GM23248 (cell line): ENCODE data around the gene CSNK2B. TPM values are rescaled to one million over a fixed set of nuclear protein-coding genes. Genes with fewer than 3 reads are reported as not detected.
A peak's percentile ranks its signal among the peaks of the same experiment; 100 is the strongest.

Experiments used
- DNase-seq: peaks from one replicate; pipeline ENCODE4 v3.0.0-alpha.2; 2015
- H2AFZ ChIP-seq: fragments of 200-600 bp; sonication (generic); 2 replicates; pipeline ENCODE4 v1.6.1; 2016; ENCODE audit warnings: antibody characterized with exemption
- H3F3A ChIP-seq: fragments of 200-600 bp; sonication (generic); 2 replicates; pipeline ENCODE4 v1.6.1; 2016; ENCODE audit warnings: mild to moderate bottlenecking, antibody characterized with exemption, mixed run types; ENCODE audit not compliant: insufficient read depth
- H3K27ac ChIP-seq: fragments of 200-600 bp; sonication (generic); 2 replicates; pipeline ENCODE4 v1.5.1; 2016; ENCODE audit warnings: mild to moderate bottlenecking
- H3K27me3 ChIP-seq: fragments of 200-600 bp; sonication (generic); replicated peaks from 2 replicates; pipeline ENCODE4 v1.6.1; 2016; ENCODE audit warnings: mild to moderate bottlenecking; ENCODE audit not compliant: insufficient read depth
- H3K36me3 ChIP-seq: fragments of 200-600 bp; sonication (generic); 2 replicates; pipeline ENCODE4 v1.6.1; 2016; ENCODE audit warnings: low read depth, mild to moderate bottlenecking
- H3K4me1 ChIP-seq: fragments of 200-600 bp; sonication (generic); 2 replicates; pipeline ENCODE4 v1.6.1; 2016; ENCODE audit warnings: mild to moderate bottlenecking; ENCODE audit not compliant: insufficient read depth
- H3K4me2 ChIP-seq: fragments of 200-600 bp; sonication (generic); one replicate; pipeline ENCODE4 v1.6.1; 2016; ENCODE audit warnings: mild to moderate bottlenecking; ENCODE audit not compliant: unreplicated experiment
- H3K4me3 ChIP-seq: fragments of 200-600 bp; sonication (generic); 2 replicates; pipeline ENCODE4 v1.5.1; 2016; ENCODE audit warnings: mild to moderate bottlenecking
- H3K79me2 ChIP-seq: fragments of 200-600 bp; sonication (generic); 2 replicates; pipeline ENCODE4 v1.6.1; 2016; ENCODE audit warnings: mild to moderate bottlenecking; ENCODE audit not compliant: insufficient read depth
- H3K9ac ChIP-seq: fragments of 200-600 bp; sonication (generic); 2 replicates; pipeline ENCODE4 v1.6.1; 2016; ENCODE audit warnings: mild to moderate bottlenecking
- H3K9me2 ChIP-seq: fragments of 200-600 bp; sonication (generic); 2 replicates; pipeline ENCODE4 v1.6.1; 2016; ENCODE audit warnings: mixed run types, mild to moderate bottlenecking, moderate library complexity; ENCODE audit not compliant: insufficient read depth
- H3K9me3 ChIP-seq: fragments of 200-600 bp; sonication (generic); one replicate; pipeline ENCODE4 v1.6.1; 2017; ENCODE audit warnings: low read depth
- H4K20me1 ChIP-seq: fragments of 200-600 bp; sonication (generic); 2 replicates; pipeline ENCODE4 v1.6.0; 2016; ENCODE audit not compliant: insufficient read depth
- EZH2 ChIP-seq: fragments of 200-600 bp; sonication (generic); IDR thresholded peaks from 2 replicates; pipeline ENCODE4 v1.6.1; 2018; ENCODE audit warnings: antibody characterized with exemption, mild to moderate bottlenecking; ENCODE audit not compliant: insufficient read depth, poor library complexity, severe bottlenecking
- EZH2phosphoT487 ChIP-seq: fragments of 200-600 bp; sonication (generic); IDR thresholded peaks from 2 replicates; pipeline ENCODE4 v1.6.1; 2018; ENCODE audit warnings: antibody characterized with exemption, moderate library complexity, mild to moderate bottlenecking, low read depth; ENCODE audit not compliant: insufficient read depth
- WGBS, 2 experiments: methylation state at CpG; one replicate each; pipeline ENCODE4 v1.1.6; 2015 to 2017; ENCODE audit warnings: low lambda C conversion rate in 2 of 2, low coverage in 1 of 2; ENCODE audit errors: missing lambda C conversion rate in 2 of 2; 5-methylcytosine and 5-hydroxymethylcytosine counted together
- in situ Hi-C: fragments of 300-500 bp; cut with MboI; formaldehyde crosslinking; loops from 2 replicates; pipeline ENCODE4 v1.15.0; 2020
- polyA plus RNA-seq: library from polyadenylated mRNA; unstranded; fragments of >200 nt; fragmentation: Nextera tagmentation; extraction: Ambion mirVana; gene quantifications from 2 replicates; pipeline ENCODE4 v1.2.1, GENCODE V29; 2016
- total RNA-seq: library from RNA; depleted of rRNA; stranded (reverse); fragments of >200 nt; shearing (Covaris generic); gene quantifications from 2 replicates; pipeline ENCODE4 v1.2.3, GENCODE V29; 2014

CSNK2B gene
- total and polyA plus RNA-seq, 2 experiments from 2014 or later, result 224 to 256 TPM

GRCh38 chr6:31621320-31621939 is 44.5 kb upstream of the CSNK2B start:
- peak overlapping the region; percentile 99 for H3K9ac ChIP-seq
- no peaks in the 10 kb centered on the region for H3K9me3 ChIP-seq
- peak overlapping the region; percentile 60 for H2AFZ ChIP-seq
- TF ChIP-seq EZH2phosphoT487 (no peak), EZH2 (no peak)
- in situ Hi-C loops, result no loop called here
- no peaks in the 10 kb centered on the region for H3K27me3 ChIP-seq
- no peaks in the 10 kb centered on the region for H3K9me2 ChIP-seq
- H3K27ac ChIP-seq, result peak overlapping the region; percentile 97
- 6% methylated on average over 15 of the region's 15 CpGs for WGBS, 2 experiments
- H4K20me1 ChIP-seq, result peaks cover 7% of the 10 kb centered on the region; the same call in 1 of the 2 replicates
- H3K36me3 ChIP-seq, result peaks cover 34% of the 10 kb centered on the region
- H3K79me2 ChIP-seq, result peaks cover 59% of the 10 kb centered on the region
- peak; percentile 41 for DNase-seq
- H3F3A ChIP-seq, result peaks cover 20% of the 10 kb centered on the region
- H3K4me2 ChIP-seq, result peak overlapping the region; percentile 99
- 0 out of 2 replicates have a peak, but pooled peaks cover 14% of the 10 kb centered on the region for H3K4me1 ChIP-seq
- H3K4me3 ChIP-seq, result peak overlapping the region; percentile 95

- no peaks in the 10 kb centered on the region for H3K27me3 ChIP-seq
- H3K9me2 ChIP-seq, result no peaks in the 10 kb centered on the region
- peak overlapping the region; percentile 97 for H3K27ac ChIP-seq
- H3K4me2 ChIP-seq, result peak overlapping the region; percentile 99
- peak overlapping the region; percentile 95 for H3K4me3 ChIP-seq
- TF ChIP-seq EZH2, result no peak
- TF ChIP-seq EZH2phosphoT487, result no peak
- peak overlapping the region; percentile 99 for H3K9ac ChIP-seq
- peaks cover 39% of the 10 kb centered on the region for H3K36me3 ChIP-seq
- H3F3A ChIP-seq, result peaks cover 20% of the 10 kb centered on the region
- peaks cover 7% of the 10 kb centered on the region; the same call in 1 of the 2 replicates for H4K20me1 ChIP-seq
- H3K9me3 ChIP-seq, result no peaks in the 10 kb centered on the region
- DNase-seq, result peak; percentile 42
- 0 out of 2 replicates have a peak, but pooled peaks cover 14% of the 10 kb centered on the region for H3K4me1 ChIP-seq
- no peak overlapping the region for H2AFZ ChIP-seq
- WGBS, 2 experiments, result 14 to 18% methylated on average over 4 of the region's 4 CpGs
- H3K79me2 ChIP-seq, result peaks cover 65% of the 10 kb centered on the region
- in situ Hi-C loops, result no loop called here
Measured at GRCh38 chr6:31621991-31622390, 43.9 kb upstream of the CSNK2B start.

- Histone ChIP-seq H3K9me3 (no peaks in the 10 kb centered on the region), H3K79me2 (peaks cover 72% of the 10 kb centered on the region), H3K9me2 (no peaks in the 10 kb centered on the region), H3K36me3 (peaks cover 46% of the 10 kb centered on the region), H3K4me3 (peak overlapping the region; percentile 95), H3K27me3 (no peaks in the 10 kb centered on the region), H3F3A (peaks cover 20% of the 10 kb centered on the region), H3K4me1 (0 out of 2 replicates have a peak, but pooled peaks cover 14% of the 10 kb centered on the region), H3K4me2 (peak overlapping the region; percentile 99), H4K20me1 (peaks cover 7% of the 10 kb centered on the region; the same call in 1 of the 2 replicates), H2AFZ (no peak overlapping the region), H3K27ac (peak overlapping the region; percentile 97; the same call in 1 of the 2 replicates), H3K9ac (peak overlapping the region; percentile 99)
- in situ Hi-C loops, result no loop called here
- 63% methylated on average over 10 of the region's 10 CpGs for WGBS, 2 experiments
- DNase-seq, result no peak
- TF ChIP-seq EZH2 (no peak), EZH2phosphoT487 (no peak)
Measured at GRCh38 chr6:31622684-31623091, 43.2 kb upstream of the CSNK2B start.

- in situ Hi-C loops, result no loop called here
- H3K9me3 ChIP-seq, result no peaks in the 10 kb centered on the region
- H3K4me3 ChIP-seq, result no peak overlapping the region
- no peaks in the 10 kb centered on the region for H3K9me2 ChIP-seq
- DNase-seq, result no peak
- no peak overlapping the region for H3K27ac ChIP-seq
- no peak overlapping the region for H3K4me2 ChIP-seq
- 0 out of 2 replicates have a peak, but pooled peaks cover 14% of the 10 kb centered on the region for H3K4me1 ChIP-seq
- WGBS, 2 experiments, result 87 to 89% methylated on average over 10 of the region's 10 CpGs
- peaks cover 86% of the 10 kb centered on the region for H3K79me2 ChIP-seq
- peaks cover 28% of the 10 kb centered on the region for H3F3A ChIP-seq
- TF ChIP-seq EZH2 (no peak), EZH2phosphoT487 (no peak)
- peaks cover 7% of the 10 kb centered on the region; the same call in 1 of the 2 replicates for H4K20me1 ChIP-seq
- no peak overlapping the region for H2AFZ ChIP-seq
- H3K27me3 ChIP-seq, result no peaks in the 10 kb centered on the region
- no peak overlapping the region for H3K9ac ChIP-seq
- H3K36me3 ChIP-seq, result peaks cover 59% of the 10 kb centered on the region
Measured at GRCh38 chr6:31624070-31624469, 41.8 kb upstream of the CSNK2B start.
